Keratinocyte (primary cell): ENCODE results near the gene GABRB1. TPM values are rescaled to one million over a fixed set of nuclear protein-coding genes. Genes with fewer than 3 reads are reported as not detected.

Experiments used
- DNase-seq: peaks from one replicate; pipeline ENCODE4 v3.0.0-alpha.2; 2011; ENCODE audit warnings: low read depth, missing footprints, low spot score
- FAIRE-seq: peaks from 2 replicates; lab custom pipeline; 2011; peaks lifted over from hg19 to GRCh38; lab: Jason Lieb, UNC
- H2AFZ ChIP-seq: 2 replicates; pipeline ENCODE4 v1.6.0; 2012; ENCODE audit warnings: low read length, control low read depth, inconsistent platforms; ENCODE audit not compliant: control insufficient read depth
- H3K27ac ChIP-seq: 2 replicates; pipeline ENCODE4 v1.5.1; 2011; ENCODE audit warnings: low read length; ENCODE audit not compliant: control insufficient read depth, insufficient read depth
- H3K27me3 ChIP-seq: 3 replicates; pipeline ENCODE4 v1.6.0; 2011; ENCODE audit warnings: low read length; ENCODE audit not compliant: control insufficient read depth, insufficient read depth; ENCODE audit errors: extremely low read depth
- H3K36me3 ChIP-seq, 2 experiments: 2 replicates in 1 of 2; 3 replicates in 1 of 2; pipeline ENCODE4 v1.5.1; 2011; ENCODE audit warnings: low read length in 2 of 2, mild to moderate bottlenecking in 1 of 2; ENCODE audit not compliant: control insufficient read depth in 2 of 2, insufficient read depth in 2 of 2; ENCODE audit errors: extremely low read depth in 1 of 2
- H3K4me1 ChIP-seq: 3 replicates; pipeline ENCODE4 v1.5.1; 2011; ENCODE audit warnings: low read length; ENCODE audit not compliant: control insufficient read depth, insufficient read depth; ENCODE audit errors: extremely low read depth
- H3K4me2 ChIP-seq: 3 replicates; pipeline ENCODE4 v1.6.0; 2011; ENCODE audit warnings: low read depth, low read length; ENCODE audit not compliant: control insufficient read depth, insufficient read depth; ENCODE audit errors: extremely low read depth
- H3K4me3 ChIP-seq, 3 experiments: fragments of 200-600 bp in 1 of 3; sonication (generic) in 1 of 3; 2 replicates in 2 of 3; 3 replicates in 1 of 3; pipeline ENCODE4 v1.5.1; 2011 to 2016; ENCODE audit warnings: low read length in 3 of 3, mild to moderate bottlenecking in 3 of 3, control low read depth in 2 of 3, inconsistent platforms in 1 of 3, low read depth in 1 of 3, mixed read lengths in 1 of 3, mixed run types in 1 of 3, moderate library complexity in 1 of 3; ENCODE audit not compliant: control insufficient read depth in 2 of 3, insufficient read depth in 2 of 3; ENCODE audit errors: extremely low read depth in 1 of 3
- H3K79me2 ChIP-seq: 2 replicates; pipeline ENCODE4 v1.6.0; 2012; ENCODE audit warnings: low read length; ENCODE audit not compliant: control insufficient read depth, insufficient read depth
- H3K9ac ChIP-seq: 3 replicates; pipeline ENCODE4 v1.6.0; 2011; ENCODE audit warnings: low read length; ENCODE audit not compliant: control insufficient read depth, insufficient read depth; ENCODE audit errors: extremely low read depth
- H3K9me1 ChIP-seq: 3 replicates; pipeline ENCODE4 v1.6.0; 2011; ENCODE audit warnings: low read length; ENCODE audit not compliant: control insufficient read depth, insufficient read depth; ENCODE audit errors: extremely low read depth
- H3K9me3 ChIP-seq: 2 replicates; pipeline ENCODE4 v1.5.1; 2012; ENCODE audit warnings: low read depth, low read length; ENCODE audit not compliant: control insufficient read depth
- H4K20me1 ChIP-seq: 3 replicates; pipeline ENCODE4 v1.6.0; 2011; ENCODE audit warnings: low read length; ENCODE audit not compliant: control insufficient read depth, insufficient read depth; ENCODE audit errors: extremely low read depth
- EZH2 ChIP-seq: IDR thresholded peaks from one replicate; pipeline ENCODE4 v1.6.1; 2012; ENCODE audit warnings: inconsistent platforms, mild to moderate bottlenecking, low read length, moderate library complexity
- dilution Hi-C: fragments of 300-500 bp; cut with MboI; formaldehyde crosslinking; loops from one replicate; pipeline ENCODE4 v1.7.0; 2020; ENCODE audit warnings: low sequenced_read_pairs; ENCODE audit not compliant: extremely low pct_ligation_motif_present
- polyA plus RNA-seq, 5 experiments: library from polyadenylated mRNA; depleted of rRNA in 3 of 5; stranded (reverse) in 3 of 5; stranded (forward) in 1 of 5; unstranded in 1 of 5; fragments of >200 nt; gene quantifications; 1 replicate in 1 of 5; 2 replicates in 3 of 5; 3 replicates in 1 of 5; pipeline versions ENCODE4 v1.2.1 to v1.2.3, GENCODE V29; 2011 to 2012; ENCODE audit warnings: missing spikeins in 2 of 5, low read depth in 1 of 5, low replicate concordance in 1 of 5
- TF ChIP-seq, protein P1 (sequence below), 3 experiments: IDR thresholded peaks in 1 of 3; conservative IDR thresholded peaks in 1 of 3; optimal IDR thresholded peaks in 1 of 3; 2 replicates in 2 of 3; 3 replicates in 1 of 3; pipeline versions ENCODE3 to v1.5.1; 2011; ENCODE audit warnings: low read length in 3 of 3, mild to moderate bottlenecking in 3 of 3, moderate library complexity in 2 of 3, control low read depth in 1 of 3, inconsistent platforms in 1 of 3; ENCODE audit not compliant: insufficient read depth in 2 of 3; ENCODE audit errors: extremely low read depth in 1 of 3

Gene GABRB1
- polyA plus RNA-seq, 1 donor (not counting 4 experiments of a cell fraction or from before 2014, with no cell fraction given) = not detected

DNA sequence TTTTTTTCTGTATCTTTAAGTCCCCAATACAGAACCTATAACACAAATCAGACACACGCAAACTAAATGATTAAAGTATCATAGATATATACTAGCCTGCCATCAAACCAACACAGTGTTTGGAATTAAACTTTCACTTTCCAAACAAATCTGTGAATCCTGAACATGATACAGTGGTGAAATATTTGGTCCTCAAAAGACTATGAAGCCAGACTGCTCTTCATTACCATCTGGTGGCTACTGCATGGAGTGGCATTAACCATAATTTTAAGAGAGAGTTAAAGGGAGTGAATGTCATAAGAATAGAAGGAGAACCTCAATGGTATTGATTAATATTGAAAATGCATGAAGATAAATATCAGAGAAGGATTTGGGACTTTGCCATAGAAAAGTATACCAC, 28.8 kb upstream of the GABRB1 start:
- Histone ChIP-seq H3K4me1 (no peaks in the 10 kb centered on the region), H3K9ac (no peak overlapping the region), H3K4me3 (no peak overlapping the region), H2AFZ (no peak overlapping the region), H3K9me1 (no peaks in the 10 kb centered on the region), H3K79me2 (no peaks in the 10 kb centered on the region), H3K9me3 (no peaks in the 10 kb centered on the region), H3K27me3 (no peaks in the 10 kb centered on the region), H3K27ac (no peak overlapping the region), H3K36me3 (no peaks in the 10 kb centered on the region), H3K4me2 (no peak overlapping the region), H4K20me1 (no peaks in the 10 kb centered on the region)
- TF ChIP-seq EZH2 = no peak
- TF ChIP-seq, protein P1, sequence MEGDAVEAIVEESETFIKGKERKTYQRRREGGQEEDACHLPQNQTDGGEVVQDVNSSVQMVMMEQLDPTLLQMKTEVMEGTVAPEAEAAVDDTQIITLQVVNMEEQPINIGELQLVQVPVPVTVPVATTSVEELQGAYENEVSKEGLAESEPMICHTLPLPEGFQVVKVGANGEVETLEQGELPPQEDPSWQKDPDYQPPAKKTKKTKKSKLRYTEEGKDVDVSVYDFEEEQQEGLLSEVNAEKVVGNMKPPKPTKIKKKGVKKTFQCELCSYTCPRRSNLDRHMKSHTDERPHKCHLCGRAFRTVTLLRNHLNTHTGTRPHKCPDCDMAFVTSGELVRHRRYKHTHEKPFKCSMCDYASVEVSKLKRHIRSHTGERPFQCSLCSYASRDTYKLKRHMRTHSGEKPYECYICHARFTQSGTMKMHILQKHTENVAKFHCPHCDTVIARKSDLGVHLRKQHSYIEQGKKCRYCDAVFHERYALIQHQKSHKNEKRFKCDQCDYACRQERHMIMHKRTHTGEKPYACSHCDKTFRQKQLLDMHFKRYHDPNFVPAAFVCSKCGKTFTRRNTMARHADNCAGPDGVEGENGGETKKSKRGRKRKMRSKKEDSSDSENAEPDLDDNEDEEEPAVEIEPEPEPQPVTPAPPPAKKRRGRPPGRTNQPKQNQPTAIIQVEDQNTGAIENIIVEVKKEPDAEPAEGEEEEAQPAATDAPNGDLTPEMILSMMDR (optimal IDR thresholded peaks at IDR 0.05 in 1 of 3, IDR thresholded peaks at IDR 0.05 in 1 of 3, conservative IDR thresholded peaks at IDR 0.05 in 1 of 3; ENCODE audit: extremely low read depth in 1 of 3, insufficient read depth in 2 of 3, low read length in 3 of 3) = peak in 1 of 3 experiments; percentile 48
- FAIRE-seq (no peak), DNase-seq (no peak)
- dilution Hi-C loops = no loop called here

DNA sequence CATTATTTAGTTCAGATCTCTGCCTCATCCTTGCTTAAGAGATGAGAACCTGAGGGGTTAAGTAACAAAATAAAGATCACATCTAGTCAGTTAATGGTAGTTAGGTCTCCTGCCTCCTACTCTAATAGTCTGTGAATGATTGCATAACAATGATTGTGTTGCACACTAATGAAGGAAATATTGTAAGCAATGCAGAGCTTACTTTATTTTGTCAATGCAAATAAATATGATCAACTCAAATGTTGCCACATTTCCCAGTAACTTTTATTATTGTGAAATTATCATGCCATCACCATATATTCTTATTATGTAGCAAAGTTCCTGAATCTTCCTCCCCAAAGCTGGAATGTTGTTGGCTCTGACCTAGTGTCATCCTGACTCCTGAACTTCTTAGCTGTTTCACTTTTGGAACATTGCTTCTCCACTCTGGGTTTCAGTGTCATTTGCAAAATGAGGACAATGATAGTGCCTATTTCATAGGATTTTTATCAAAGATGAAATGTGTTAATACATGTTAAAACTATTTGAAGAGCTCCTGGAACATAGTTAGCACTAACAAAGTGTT, 20.9 kb upstream of the GABRB1 start:
- FAIRE-seq = no peak
- DNase-seq = no peak
- no peaks in the 10 kb centered on the region for H3K4me1 ChIP-seq
- no peak for TF ChIP-seq EZH2
- TF ChIP-seq, protein P1 (optimal IDR thresholded peaks at IDR 0.05 in 1 of 3, IDR thresholded peaks at IDR 0.05 in 1 of 3, conservative IDR thresholded peaks at IDR 0.05 in 1 of 3; ENCODE audit: extremely low read depth in 1 of 3, insufficient read depth in 2 of 3, low read length in 3 of 3) = no peak
- no peaks in the 10 kb centered on the region for H3K27me3 ChIP-seq
- H3K36me3 ChIP-seq = no peaks in the 10 kb centered on the region
- H3K9me1 ChIP-seq = no peaks in the 10 kb centered on the region
- no peak overlapping the region for H3K27ac ChIP-seq
- H4K20me1 ChIP-seq = no peaks in the 10 kb centered on the region
- peak overlapping the region; percentile 4 for H2AFZ ChIP-seq
- dilution Hi-C loops = no loop called here
- H3K4me3 ChIP-seq = no peak overlapping the region
- no peak overlapping the region for H3K9ac ChIP-seq
- no peaks in the 10 kb centered on the region for H3K9me3 ChIP-seq
- H3K4me2 ChIP-seq = no peak overlapping the region
- no peaks in the 10 kb centered on the region for H3K79me2 ChIP-seq
